Thyroid gland (tissue), 4 donors: Measurements from ENCODE around the gene BICRA.

Experiments used
- CTCF ChIP-seq, 6 experiments: fragments of 200-600 bp in 3 of 6; fragments of 450-650 bp in 3 of 6; sonication (generic) in 3 of 6; IDR thresholded peaks; one replicate each; pipeline ENCODE4 v1.5.1; 2016 to 2019; ENCODE audit warnings: antibody characterized with exemption in 6 of 6, mild to moderate bottlenecking in 2 of 6, inconsistent platforms in 1 of 6, moderate library complexity in 1 of 6
- POLR2A ChIP-seq, 2 donors: fragments of 450-650 bp; IDR thresholded peaks; one replicate each; pipeline ENCODE4 v1.6.1; 2017; ENCODE audit warnings: antibody characterized with exemption in 2 of 2, mild to moderate bottlenecking in 2 of 2, moderate library complexity in 1 of 2

GRCh38 chr19:47686679-47687450 is 77.9 kb downstream of the BICRA start:
- TF ChIP-seq POLR2A (IDR thresholded peaks at IDR 0.05) (no peak), CTCF (IDR thresholded peaks at IDR 0.05) (no peak)
